SK-N-SH treated with all-trans-retinoic acid at 6 μM for 48 hours (cell line): ENCODE measurements around the gene PADI3.

Source experiments
- ARNTL ChIP-seq: fragments of 450-650 bp; formaldehyde crosslinking; IDR thresholded peaks from 2 replicates; pipeline ENCODE4 v1.5.0; 2020; ENCODE audit warnings: low read depth, mild to moderate bottlenecking, moderate library complexity, borderline replicate concordance
- CREB5 ChIP-seq: fragments of 250-450 bp; sonication (Bioruptor Pico); IDR thresholded peaks from 2 replicates; pipeline ENCODE4 v1.5.1; 2020; ENCODE audit warnings: low read depth, mild to moderate bottlenecking, moderate library complexity
- CSDC2 ChIP-seq: fragments of 250-450 bp; sonication (Bioruptor Pico); IDR thresholded peaks from 2 replicates; pipeline ENCODE4 v1.5.0; 2020; ENCODE audit warnings: mild to moderate bottlenecking, moderate library complexity
- ESRRG ChIP-seq: fragments of 250-450 bp; sonication (Bioruptor Pico); IDR thresholded peaks from 2 replicates; pipeline ENCODE4 v1.6.1; 2021; ENCODE audit warnings: mild to moderate bottlenecking
- PATZ1 ChIP-seq: fragments of 250-450 bp; sonication (Bioruptor Pico); IDR thresholded peaks from 2 replicates; pipeline ENCODE4 v1.8.0; 2020; ENCODE audit warnings: mild to moderate bottlenecking, moderate library complexity, borderline replicate concordance
- POU6F1 ChIP-seq: fragments of 250-450 bp; sonication (Bioruptor Pico); IDR thresholded peaks from 2 replicates; pipeline ENCODE4 v1.8.0; 2021; ENCODE audit warnings: low read depth, mild to moderate bottlenecking, moderate library complexity, borderline replicate concordance
- TOX ChIP-seq: fragments of 250-450 bp; sonication (Bioruptor Pico); IDR thresholded peaks from 2 replicates; pipeline ENCODE4 v1.8.0; 2021; ENCODE audit warnings: mild to moderate bottlenecking, moderate library complexity, borderline replicate concordance
- ZC3H10 ChIP-seq: fragments of 250-450 bp; sonication (Bioruptor Pico); IDR thresholded peaks from 2 replicates; pipeline ENCODE4 v1.5.1; 2021; ENCODE audit warnings: mild to moderate bottlenecking, moderate library complexity
- ZFP3 ChIP-seq: fragments of 250-450 bp; sonication (Bioruptor Pico); IDR thresholded peaks from 2 replicates; pipeline ENCODE4 v1.5.0; 2020; ENCODE audit warnings: mild to moderate bottlenecking, moderate library complexity
- ZNF565 ChIP-seq: fragments of 450-650 bp; formaldehyde crosslinking; conservative IDR thresholded peaks from 2 replicates; pipeline ENCODE4 v1.5.0; 2020; ENCODE audit warnings: low read depth, mild to moderate bottlenecking, moderate library complexity

- TF ChIP-seq TOX (no peak), CSDC2 (CRISPR knock-in tag) (no peak), ZNF565 (no peak), ZC3H10 (no peak), CREB5 (CRISPR knock-in tag) (no peak), POU6F1 (no peak), ZFP3 (no peak), PATZ1 (CRISPR knock-in tag) (no peak), ARNTL (no peak), ESRRG (CRISPR knock-in tag) (no peak)
Measured at GRCh38 chr1:17239420-17239819, 9.5 kb upstream of the PADI3 start.
